PFSK-1 (cell line): ENCODE results near the gene KBTBD2.

Source experiments
- FOXP2 ChIP-seq: optimal IDR thresholded peaks from 2 replicates; pipeline ENCODE3; 2011; ENCODE audit warnings: borderline replicate concordance, control low read depth, inconsistent platforms; ENCODE audit not compliant: insufficient read depth; ENCODE audit errors: extremely low read length, extremely low read depth
- POLR2AphosphoS5 ChIP-seq: IDR thresholded peaks from 2 replicates; pipeline ENCODE4 v1.6.1; 2012; ENCODE audit warnings: low read depth, mild to moderate bottlenecking, control low read depth, low read length, moderate library complexity
- SIN3A ChIP-seq: IDR thresholded peaks from 2 replicates; pipeline ENCODE4 v1.6.1; 2012; ENCODE audit warnings: mild to moderate bottlenecking, low read length, moderate library complexity, borderline replicate concordance; ENCODE audit not compliant: insufficient read depth
- TAF1 ChIP-seq: IDR thresholded peaks from 2 replicates; pipeline ENCODE4 v1.6.1; 2012; ENCODE audit warnings: low read length, control low read depth, borderline replicate concordance; ENCODE audit not compliant: insufficient read depth
- TF ChIP-seq, protein P1 (sequence below), 2 experiments: IDR thresholded peaks; 2 replicates each; pipeline versions ENCODE4 v1.6.1 to v1.8.0; 2011 to 2012; ENCODE audit warnings: low read depth in 2 of 2, low read length in 2 of 2, control low read depth in 1 of 2, inconsistent platforms in 1 of 2, mild to moderate bottlenecking in 1 of 2, moderate library complexity in 1 of 2; ENCODE audit not compliant: insufficient read depth in 1 of 2

DNA sequence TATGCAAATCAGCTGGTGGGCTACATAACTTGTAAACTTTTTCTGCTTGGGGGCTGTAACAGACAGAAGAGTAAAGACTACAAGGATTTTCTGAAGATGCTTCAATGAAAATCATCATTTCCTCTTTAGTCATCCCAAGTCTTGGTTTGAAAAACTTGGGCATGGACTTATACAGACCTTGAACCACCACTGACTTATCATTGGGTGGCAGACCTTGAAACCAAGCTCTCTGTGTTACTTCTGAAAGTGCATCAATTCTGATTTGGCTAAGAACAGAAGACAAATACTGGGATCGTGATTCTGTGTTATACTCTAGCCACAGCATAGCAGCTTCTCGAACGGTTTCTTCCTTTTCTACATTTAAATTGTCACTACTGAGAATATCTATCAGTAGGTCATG, 21.3 kb downstream of the KBTBD2 start:
- no peak for TF ChIP-seq POLR2AphosphoS5
- TF ChIP-seq, protein P1, sequence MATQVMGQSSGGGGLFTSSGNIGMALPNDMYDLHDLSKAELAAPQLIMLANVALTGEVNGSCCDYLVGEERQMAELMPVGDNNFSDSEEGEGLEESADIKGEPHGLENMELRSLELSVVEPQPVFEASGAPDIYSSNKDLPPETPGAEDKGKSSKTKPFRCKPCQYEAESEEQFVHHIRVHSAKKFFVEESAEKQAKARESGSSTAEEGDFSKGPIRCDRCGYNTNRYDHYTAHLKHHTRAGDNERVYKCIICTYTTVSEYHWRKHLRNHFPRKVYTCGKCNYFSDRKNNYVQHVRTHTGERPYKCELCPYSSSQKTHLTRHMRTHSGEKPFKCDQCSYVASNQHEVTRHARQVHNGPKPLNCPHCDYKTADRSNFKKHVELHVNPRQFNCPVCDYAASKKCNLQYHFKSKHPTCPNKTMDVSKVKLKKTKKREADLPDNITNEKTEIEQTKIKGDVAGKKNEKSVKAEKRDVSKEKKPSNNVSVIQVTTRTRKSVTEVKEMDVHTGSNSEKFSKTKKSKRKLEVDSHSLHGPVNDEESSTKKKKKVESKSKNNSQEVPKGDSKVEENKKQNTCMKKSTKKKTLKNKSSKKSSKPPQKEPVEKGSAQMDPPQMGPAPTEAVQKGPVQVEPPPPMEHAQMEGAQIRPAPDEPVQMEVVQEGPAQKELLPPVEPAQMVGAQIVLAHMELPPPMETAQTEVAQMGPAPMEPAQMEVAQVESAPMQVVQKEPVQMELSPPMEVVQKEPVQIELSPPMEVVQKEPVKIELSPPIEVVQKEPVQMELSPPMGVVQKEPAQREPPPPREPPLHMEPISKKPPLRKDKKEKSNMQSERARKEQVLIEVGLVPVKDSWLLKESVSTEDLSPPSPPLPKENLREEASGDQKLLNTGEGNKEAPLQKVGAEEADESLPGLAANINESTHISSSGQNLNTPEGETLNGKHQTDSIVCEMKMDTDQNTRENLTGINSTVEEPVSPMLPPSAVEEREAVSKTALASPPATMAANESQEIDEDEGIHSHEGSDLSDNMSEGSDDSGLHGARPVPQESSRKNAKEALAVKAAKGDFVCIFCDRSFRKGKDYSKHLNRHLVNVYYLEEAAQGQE (IDR thresholded peaks at IDR 0.05; ENCODE audit: insufficient read depth in 1 of 2, low read depth in 2 of 2, low read length in 2 of 2), result no peak
- no peak for TF ChIP-seq TAF1
- no peak for TF ChIP-seq SIN3A
- TF ChIP-seq FOXP2, result no peak
